GM19467 (cell line): Measurements from ENCODE around the gene SFMBT2.
A peak's percentile ranks its signal among the peaks of the same experiment; 100 is the strongest.
"Not testable (repeated sequence)": the region's sequence is repeated elsewhere in the genome, so short reads cannot be mapped to it uniquely, and the experiment has no call there.

ENCODE experiments used
- ATAC-seq: cut with Tn5 transposase; IDR thresholded peaks from one replicate; pipeline ENCODE4 v1.9.1; 2021; ENCODE audit warnings: mild to moderate bottlenecking, moderate library complexity; ENCODE audit not compliant: unreplicated experiment

The SFMBT2 gene

GRCh38 chr10:7239312-7239985, 171.4 kb downstream of the SFMBT2 start:
- peak; percentile 59 for ATAC-seq

GRCh38 chr10:7235376-7235775, 175.5 kb downstream of the SFMBT2 start:
- no peak for ATAC-seq

- ATAC-seq = no peak
Measured at GRCh38 chr10:7234109-7234508, 176.7 kb downstream of the SFMBT2 start.

DNA sequence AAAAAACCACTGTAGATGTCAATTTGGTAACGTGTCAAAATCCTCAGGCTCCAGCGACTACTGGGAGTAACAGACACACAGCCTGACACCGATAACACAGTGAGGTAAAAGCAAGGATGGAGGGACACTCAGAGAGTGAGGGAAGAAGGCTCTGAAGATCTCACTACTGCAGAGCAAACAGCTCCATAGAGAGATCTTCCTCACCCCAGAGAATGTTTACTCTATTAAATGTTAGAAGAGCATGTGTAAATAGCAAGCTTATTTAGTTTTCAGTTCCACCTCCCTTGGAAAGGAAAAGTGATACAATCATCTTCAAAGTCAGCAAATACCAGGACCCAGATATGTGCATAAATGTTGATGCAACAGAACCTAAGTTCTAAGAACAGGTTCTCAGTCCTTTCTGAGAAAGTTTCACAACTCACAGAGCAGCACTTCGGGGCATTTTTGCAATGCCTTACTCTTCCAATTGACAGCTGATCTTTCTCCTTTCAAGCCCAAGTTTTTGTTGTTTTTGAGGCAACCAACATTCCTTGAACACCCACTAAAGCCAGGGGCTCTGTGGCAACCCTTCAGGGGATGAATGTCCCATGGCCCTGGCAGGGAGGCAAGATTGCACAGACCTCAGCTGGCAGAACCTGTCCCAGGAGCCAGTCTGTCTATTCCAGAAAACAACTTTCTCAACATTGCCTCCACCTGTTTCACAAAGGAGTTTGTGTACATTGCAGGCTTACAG, 177.4 kb downstream of the SFMBT2 start:
- no peak for ATAC-seq

DNA sequence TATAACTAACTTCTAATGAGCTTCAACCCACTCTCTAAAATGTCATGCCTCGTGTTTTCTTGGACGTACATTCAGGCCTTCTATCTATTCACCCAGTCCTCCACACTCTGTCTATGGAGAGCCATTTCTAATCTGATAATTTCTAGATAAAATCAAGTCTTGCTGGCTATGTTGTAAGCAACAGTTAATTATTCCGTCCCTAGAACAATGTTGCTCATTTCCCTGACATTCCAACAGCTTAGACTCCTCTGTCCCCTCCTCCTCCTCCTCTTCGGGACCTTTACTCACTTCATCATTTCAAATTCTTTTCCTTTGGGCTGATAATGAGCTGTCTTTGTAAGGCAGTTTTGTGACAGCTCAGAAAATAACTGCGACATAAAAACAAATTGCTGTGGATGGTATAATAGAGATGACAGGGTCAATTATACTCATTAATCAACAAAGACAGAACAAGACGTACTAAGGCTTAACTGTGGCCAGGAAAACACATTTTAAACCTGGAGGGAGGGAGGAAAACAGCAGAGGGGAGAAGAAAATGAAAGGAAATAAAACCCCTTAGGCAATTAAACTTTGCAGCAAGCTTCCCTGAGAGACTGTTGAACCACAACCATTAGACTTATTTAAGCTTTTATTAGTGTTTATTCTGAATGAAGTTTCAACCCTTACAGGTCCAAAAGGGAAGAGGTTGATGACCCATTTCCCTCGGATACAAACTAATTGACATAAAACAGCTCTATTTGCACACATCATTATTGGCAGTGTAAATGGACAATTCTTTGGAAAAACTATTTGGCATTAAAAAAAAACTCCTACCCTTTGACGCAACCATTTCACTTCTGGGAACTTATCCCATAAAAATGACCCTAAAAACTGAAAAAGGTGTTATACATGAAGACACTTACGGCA, 179.1 kb downstream of the SFMBT2 start:
- ATAC-seq = no peak

- ATAC-seq = no peak
Measured at GRCh38 chr10:7230951-7231350, 179.9 kb downstream of the SFMBT2 start.

DNA sequence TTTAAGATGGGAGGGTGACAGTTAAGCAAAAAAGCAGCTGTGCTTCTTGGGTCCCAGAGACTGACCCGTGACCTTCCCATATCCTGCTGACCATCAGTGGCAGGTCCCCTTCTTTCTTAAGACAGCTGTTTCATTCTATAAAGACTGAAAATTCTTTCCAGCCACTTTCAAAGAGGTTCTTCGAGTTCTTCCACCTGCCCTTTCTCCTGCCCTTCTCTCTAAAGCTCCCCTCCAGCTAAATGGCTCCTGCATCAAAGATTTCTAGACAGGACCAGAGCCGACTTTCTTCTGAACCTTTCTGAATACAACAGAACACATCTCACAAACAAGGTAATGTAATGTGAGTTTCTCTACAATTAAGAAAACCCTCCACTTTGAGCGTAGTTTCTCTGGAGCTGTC, 180.8 kb downstream of the SFMBT2 start:
- ATAC-seq = no peak

GRCh38 chr10:7225133-7225532, 185.7 kb downstream of the SFMBT2 start:
- ATAC-seq = no peak

DNA sequence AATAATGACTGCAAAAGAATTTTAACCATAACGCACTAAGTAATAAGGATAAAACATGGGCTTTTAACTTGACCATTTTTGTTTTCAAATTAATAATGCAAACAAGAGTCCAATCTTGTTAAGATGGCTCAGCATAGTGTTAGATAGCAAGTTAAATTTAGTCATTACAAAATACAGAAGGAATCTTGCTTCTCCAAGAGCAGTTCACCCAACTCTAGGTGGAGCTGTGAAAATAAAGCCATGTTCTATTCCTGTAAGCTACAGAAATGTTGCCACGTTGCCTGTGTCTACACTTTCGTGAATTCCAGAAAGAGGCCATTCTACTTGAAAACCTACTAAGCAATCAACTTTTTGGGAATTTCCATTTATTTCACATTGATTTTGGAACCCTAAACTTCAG, 191.9 kb downstream of the SFMBT2 start:
- ATAC-seq = no peak

DNA sequence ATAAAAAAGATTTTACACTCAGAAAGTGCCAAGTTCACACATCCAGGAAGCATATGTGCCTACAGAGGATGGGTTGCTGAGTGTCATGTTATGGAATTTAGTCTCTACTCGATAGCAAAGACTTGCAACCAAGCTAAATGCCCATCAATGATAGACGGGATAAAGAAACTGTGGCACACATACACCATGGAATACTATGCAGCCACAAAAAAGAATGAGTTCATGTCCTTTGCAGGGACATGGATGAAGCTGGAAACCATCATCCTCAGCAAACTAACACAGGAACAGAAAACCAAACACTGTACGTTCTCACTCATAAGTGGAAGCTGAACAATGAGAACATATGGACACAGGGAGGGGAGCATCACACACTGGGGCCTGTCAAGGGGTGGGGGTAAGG, 198.1 kb downstream of the SFMBT2 start:
- ATAC-seq = not testable (repeated sequence)

- no peak for ATAC-seq
Measured at GRCh38 chr10:7211857-7212577, 198.8 kb downstream of the SFMBT2 start.

GRCh38 chr10:7210516-7210915, 200.3 kb downstream of the SFMBT2 start:
- ATAC-seq = no peak

- no peak for ATAC-seq
Measured at GRCh38 chr10:7209458-7209857, 201.4 kb downstream of the SFMBT2 start.

DNA sequence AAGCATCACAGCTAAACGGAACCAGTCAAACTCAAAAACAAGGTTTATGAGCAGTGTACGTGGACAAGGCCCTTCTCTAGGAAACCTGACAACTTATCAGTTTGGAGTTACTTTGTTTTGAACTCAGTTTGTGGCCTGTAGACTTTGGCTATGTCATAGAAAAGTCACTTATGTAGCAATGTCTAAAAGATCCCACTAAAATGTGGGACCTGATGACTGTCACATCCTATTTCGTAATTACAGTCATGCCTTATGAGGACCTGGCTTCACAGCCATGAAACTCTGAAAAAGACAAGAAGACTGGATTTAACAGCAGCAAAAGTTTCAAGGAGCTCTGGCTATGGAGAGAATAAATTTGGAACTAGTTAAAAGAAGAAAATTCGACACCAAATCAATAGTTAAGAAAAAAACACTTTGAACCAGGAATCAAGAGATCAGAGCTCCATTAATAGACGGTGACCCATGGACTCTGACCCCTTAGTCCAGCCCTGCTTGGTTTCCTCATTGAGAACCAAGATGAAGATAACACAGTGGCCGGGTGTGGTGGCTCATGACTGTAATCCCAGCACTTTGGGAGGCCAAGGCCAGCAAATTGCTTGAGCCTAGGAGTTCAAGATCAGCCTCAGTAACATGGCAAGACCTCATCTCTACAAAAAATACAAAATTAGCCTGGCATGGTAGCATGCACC, 204.3 kb downstream of the SFMBT2 start:
- no peak for ATAC-seq

- no peak for ATAC-seq
Measured at GRCh38 chr10:7205656-7206055, 205.2 kb downstream of the SFMBT2 start.

DNA sequence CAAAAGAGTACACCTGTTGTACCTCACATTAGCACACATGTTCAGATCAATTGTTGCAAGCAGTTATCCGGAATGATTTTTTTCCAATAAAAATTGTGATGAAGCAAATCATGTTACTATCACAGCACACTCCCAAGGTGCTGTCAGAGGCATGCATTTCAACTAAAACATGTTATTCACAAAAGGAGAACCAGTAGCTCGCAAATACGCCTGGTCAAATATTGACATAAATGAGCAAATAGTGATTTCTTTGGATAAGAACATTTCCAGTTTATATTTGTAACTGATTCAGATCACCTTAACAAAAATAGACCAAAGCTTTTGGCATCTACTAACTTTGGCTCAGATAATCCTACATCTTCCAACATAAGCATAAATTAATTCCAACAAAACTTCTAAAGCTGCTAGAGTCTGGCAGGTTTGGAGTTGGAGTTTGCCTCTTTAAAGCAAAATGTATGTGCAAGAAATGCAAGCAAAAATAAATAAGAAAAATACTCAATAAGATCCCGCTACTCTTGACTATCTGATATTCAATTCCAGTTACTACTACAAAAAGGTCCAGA, 208.0 kb downstream of the SFMBT2 start:
- no peak for ATAC-seq

DNA sequence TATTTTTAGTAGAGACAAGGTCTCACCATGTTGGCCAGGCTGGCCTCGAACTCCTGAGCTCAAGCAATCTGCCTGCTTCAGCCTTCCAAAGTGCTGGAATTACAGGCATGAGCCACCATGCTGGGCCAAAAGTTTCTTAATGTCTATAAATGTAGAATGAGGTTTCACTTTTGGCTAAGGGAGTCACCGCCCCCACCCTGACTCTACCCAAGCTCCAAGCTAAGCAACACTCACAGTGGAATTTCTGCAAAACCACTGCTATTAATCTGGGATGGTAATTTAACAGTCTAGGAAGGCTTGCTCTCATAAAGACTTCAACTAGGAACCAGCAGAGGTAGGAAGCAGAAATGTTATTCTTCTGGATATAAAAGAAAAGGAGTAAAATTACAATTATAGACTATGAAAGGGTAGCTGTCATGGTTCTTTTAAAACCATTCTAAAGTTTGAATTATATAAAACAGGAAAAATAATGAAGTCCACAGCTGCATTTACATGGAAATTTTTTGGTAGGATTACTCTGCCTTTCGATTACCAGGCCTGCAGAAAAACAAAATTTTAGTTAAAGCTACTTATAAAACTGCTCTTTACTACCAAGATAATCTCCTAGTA, 211.6 kb downstream of the SFMBT2 start:
- ATAC-seq = no peak

- ATAC-seq = no peak
Measured at GRCh38 chr10:7196284-7196683, 214.6 kb downstream of the SFMBT2 start.

DNA sequence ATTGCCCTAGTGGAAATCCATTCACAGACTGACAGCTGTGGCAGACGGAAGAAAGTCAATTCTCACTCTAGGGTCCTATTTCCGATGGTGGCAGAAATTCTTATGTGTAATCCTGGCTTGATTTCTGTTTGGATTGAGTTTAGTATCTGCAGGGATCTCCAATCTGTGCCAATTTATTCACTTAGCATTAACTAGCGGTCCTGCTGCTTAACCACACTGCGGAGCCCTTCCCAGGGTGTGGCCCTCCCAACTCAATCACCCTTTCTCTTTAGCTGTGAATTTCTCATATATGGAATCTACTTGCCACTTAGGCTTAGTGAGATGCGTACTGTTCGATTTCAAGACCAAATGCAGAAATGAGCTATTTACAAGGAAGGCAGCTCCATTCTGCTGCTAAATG, 215.7 kb downstream of the SFMBT2 start:
- ATAC-seq = no peak

DNA sequence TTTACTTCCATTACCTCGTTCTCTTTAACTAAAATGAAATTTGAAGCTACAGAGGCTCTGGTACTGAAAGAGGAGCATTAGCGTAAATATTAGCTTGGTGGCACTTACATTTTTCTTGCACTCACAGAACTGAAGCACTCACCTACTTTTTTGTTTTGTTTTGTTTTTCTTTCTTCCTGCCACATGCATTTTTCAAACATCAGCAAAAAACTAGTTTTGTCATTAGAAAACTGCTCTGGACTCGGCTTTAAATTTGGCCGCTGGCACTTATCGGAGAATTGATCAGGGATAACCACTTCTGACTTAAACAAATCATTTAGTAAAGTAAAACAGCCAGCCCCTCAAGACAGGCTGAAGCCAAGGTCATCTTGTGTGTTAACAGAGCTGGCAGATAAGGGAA, 216.3 kb downstream of the SFMBT2 start:
- no peak for ATAC-seq
